Measurements from ENCODE around the gene GLCCI1. TPM values are rescaled to one million over a fixed set of nuclear protein-coding genes. Genes with fewer than 3 reads are reported as not detected.

GLCCI1 gene
- total and polyA plus RNA-seq, 2 of the 8 experiments (the other 6 are each of a cell fraction or from before 2014, with no cell fraction given) = 12.4 to 27.7 TPM

DNA sequence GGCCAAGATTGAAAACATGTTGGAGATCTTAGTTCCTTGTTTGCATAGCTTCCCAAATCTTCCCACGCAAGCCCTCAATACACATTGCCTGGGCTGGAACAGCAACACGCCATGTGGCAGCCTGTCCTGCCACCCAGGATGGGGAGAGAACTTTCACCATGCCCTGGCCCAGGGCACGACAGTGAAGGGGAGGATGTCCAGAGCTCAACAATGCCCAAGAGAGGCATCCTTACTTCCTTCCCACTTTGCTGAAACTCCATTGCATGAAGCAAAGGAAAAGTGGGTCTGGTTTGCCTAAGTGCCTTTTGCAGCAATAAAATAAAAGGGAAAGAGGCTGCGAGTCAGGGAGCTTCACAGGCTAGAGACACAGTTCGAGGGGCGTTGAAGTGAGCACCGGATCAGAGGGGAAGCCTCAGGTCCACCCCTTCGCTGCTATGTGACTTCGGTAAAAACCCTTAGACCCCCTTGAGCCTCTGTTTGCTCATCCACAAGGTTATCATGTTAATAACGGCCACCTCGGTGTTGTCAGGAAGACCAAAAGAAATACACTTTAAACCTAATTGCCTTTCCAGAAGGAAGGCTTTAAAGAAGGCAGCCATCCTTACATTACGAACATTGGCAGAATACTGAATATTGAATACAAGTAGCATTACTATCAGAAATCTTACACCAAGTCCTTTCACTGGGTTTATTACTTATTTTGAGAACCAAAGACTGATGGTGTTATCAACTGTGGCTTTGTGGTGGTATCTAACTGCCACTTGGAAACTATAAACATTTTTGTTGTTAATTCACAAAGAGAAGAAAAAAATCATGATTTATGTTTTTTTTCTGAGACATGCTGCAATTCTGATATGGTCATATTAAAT, 160.1 kb downstream of the GLCCI1 start:
- ChIA-PET CTCF (ENCODE audit: partially characterized antibody) (no interaction called here), POLR2A (ENCODE audit: partially characterized antibody) (no interaction called here)
- no peaks in the 10 kb centered on the region for H3K9me3 ChIP-seq (ENCODE audit: insufficient read depth in 2 of 2, low read depth in 1 of 2, low read length in 1 of 2)
- H2BK120ac ChIP-seq (replicated peaks; ENCODE audit: low read depth, low read length) = no peak overlapping the region
- DNase-seq (ENCODE audit: low read depth in 1 of 2, low spot score in 2 of 2) (no peak), FAIRE-seq (no peak)
- H2BK15ac ChIP-seq (ENCODE audit: low read length) = no peak overlapping the region
- no peak overlapping the region for H3K4ac ChIP-seq (replicated peaks; ENCODE audit: insufficient read length, low read depth, low read length)
- H2AK5ac ChIP-seq (ENCODE audit: low read depth, low read length) = no peak overlapping the region
- H3K56ac ChIP-seq (replicated peaks; ENCODE audit: insufficient read length, low read depth, low read length) = no peak overlapping the region
- H3K27ac ChIP-seq (ENCODE audit: low read depth, low read length) = no peak overlapping the region
- H3K4me2 ChIP-seq (ENCODE audit: insufficient read depth in 1 of 2, low read depth in 2 of 2, low read length in 2 of 2) = no peak overlapping the region
- no peak overlapping the region for H4K5ac ChIP-seq (ENCODE audit: insufficient read length, low read depth, low read length)
- H3K18ac ChIP-seq (ENCODE audit: extremely low read depth, low read length) = no peak overlapping the region; the same call in 1 of the 2 replicates
- no peak overlapping the region for H2AFZ ChIP-seq (ENCODE audit: low read length)
- no peaks in the 10 kb centered on the region; a peak in 1 of 7 replicates for H3K4me1 ChIP-seq (replicated peaks in 1 of 4; ENCODE audit: control insufficient read depth in 3 of 4, insufficient read depth in 4 of 4, low read length in 3 of 4)
- no peak overlapping the region for H4K8ac ChIP-seq (ENCODE audit: extremely low read depth, insufficient read depth, low read length)
- no peak overlapping the region; the same call in 1 of the 2 replicates for H2BK5ac ChIP-seq (ENCODE audit: low read depth, low read length)
- H3K4me3 ChIP-seq (ENCODE audit: extremely low read depth in 1 of 4, insufficient read depth in 2 of 4, low read depth in 3 of 4, low read length in 4 of 4) = no peak overlapping the region
- H2BK12ac ChIP-seq (ENCODE audit: low read depth, low read length) = no peak overlapping the region
- H3K23ac ChIP-seq (ENCODE audit: insufficient read length) = no peak overlapping the region
- no peaks in the 10 kb centered on the region; a peak in 1 of 8 replicates for H3K36me3 ChIP-seq (ENCODE audit: control insufficient read depth in 2 of 4, insufficient read depth in 4 of 4, low read length in 3 of 4)
- no peaks in the 10 kb centered on the region; the same call in 1 of the 2 replicates for H3K23me2 ChIP-seq (ENCODE audit: low read depth, low read length)
- no peak overlapping the region for H2BK20ac ChIP-seq (ENCODE audit: low read length)
- WGBS, 2 experiments (ENCODE audit: extremely low coverage in 1 of 2, insufficient coverage in 1 of 2, insufficient read length in 1 of 2, insufficient replicate concordance in 2 of 2, low coverage in 1 of 2, low lambda C conversion rate in 2 of 2, missing lambda C conversion rate in 1 of 2) = 92% methylated on average over 12 of the region's 12 CpGs; no CpG with 5 or more reads in 1 of the 2 experiments
- no peaks in the 10 kb centered on the region for H4K20me1 ChIP-seq (replicated peaks in 1 of 2; ENCODE audit: control insufficient read depth in 1 of 2, insufficient read depth in 2 of 2, low read length in 2 of 2)
- no peaks in the 10 kb centered on the region for H3K27me3 ChIP-seq (replicated peaks in 1 of 4; ENCODE audit: control insufficient read depth in 3 of 4, extremely low read depth in 1 of 4, insufficient read depth in 3 of 4, low read length in 3 of 4)
- H3K79me2 ChIP-seq (ENCODE audit: control insufficient read depth in 1 of 2, insufficient read depth in 2 of 2, low read length in 2 of 2) = no peaks in the 10 kb centered on the region
- no peak overlapping the region for H4K91ac ChIP-seq (replicated peaks; ENCODE audit: insufficient read length, low read length)
- H3K9ac ChIP-seq (replicated peaks in 1 of 4; ENCODE audit: extremely low read depth in 1 of 4, low read depth in 3 of 4, low read length in 3 of 4) = no peak overlapping the region
- no peak overlapping the region for H3K14ac ChIP-seq (ENCODE audit: insufficient read length)
- H3K79me1 ChIP-seq (ENCODE audit: low read depth, low read length) = no peaks in the 10 kb centered on the region
- TF ChIP-seq TBP (IDR thresholded peaks at IDR 0.05; ENCODE audit: low read depth, low read length) (no peak), GABPA (IDR thresholded peaks at IDR 0.05; ENCODE audit: borderline replicate concordance, insufficient read depth, low read length) (no peak), TEAD4 (IDR thresholded peaks at IDR 0.05; ENCODE audit: low read depth, low read length) (no peak), HDAC2 (IDR thresholded peaks at IDR 0.05; ENCODE audit: borderline replicate concordance in 1 of 2, low read depth in 2 of 2, low read length in 2 of 2) (no peak), CBX5 (IDR thresholded peaks at IDR 0.05; ENCODE audit: low read depth, low read length) (no peak), POU5F1 (IDR thresholded peaks at IDR 0.05; ENCODE audit: low read depth, low read length) (no peak), ATF3 (IDR thresholded peaks at IDR 0.05; ENCODE audit: insufficient read depth, low read depth, low read length) (no peak), EZH2 (IDR thresholded peaks at IDR 0.05; ENCODE audit: low read depth, low read length, severe bottlenecking) (no peak), BACH1 (IDR thresholded peaks at IDR 0.05; ENCODE audit: low read length) (no peak), RFX5 (IDR thresholded peaks at IDR 0.05; ENCODE audit: borderline replicate concordance, low read depth, low read length) (no peak), TAF1 (IDR thresholded peaks at IDR 0.05; ENCODE audit: low read depth, low read length) (no peak)
